NCI-H2196 treated with DMSO at 0.1 percent for 48 hours (cell line): ENCODE results near the gene MTERF4.

Source experiments
- DNase-seq: peaks from one replicate; lab custom pipeline; 2025; ENCODE audit not compliant: unreplicated experiment; lab: John Stamatoyannopoulos, UW

MTERF4 gene

DNA sequence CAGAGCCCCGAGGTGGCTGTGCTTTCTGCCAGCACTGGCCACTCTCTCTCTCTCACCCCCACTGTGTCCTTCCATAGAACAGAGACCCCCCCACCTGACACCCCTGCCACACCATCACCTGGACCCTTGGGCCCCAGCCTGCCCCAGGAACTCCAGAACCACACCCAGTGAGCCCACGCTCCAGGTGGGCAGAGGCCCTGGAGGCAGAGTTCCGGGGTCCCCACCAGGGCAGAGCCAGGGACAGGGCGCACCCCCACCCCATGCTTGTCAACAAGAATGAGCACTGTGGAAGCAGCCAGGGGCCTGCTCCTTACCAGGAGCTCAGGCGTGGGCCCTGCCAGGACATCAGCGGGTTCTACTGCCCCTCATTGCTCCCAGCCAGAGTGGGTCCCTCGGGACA, 32.6 kb upstream of the MTERF4 start:
- no peak for DNase-seq

DNA sequence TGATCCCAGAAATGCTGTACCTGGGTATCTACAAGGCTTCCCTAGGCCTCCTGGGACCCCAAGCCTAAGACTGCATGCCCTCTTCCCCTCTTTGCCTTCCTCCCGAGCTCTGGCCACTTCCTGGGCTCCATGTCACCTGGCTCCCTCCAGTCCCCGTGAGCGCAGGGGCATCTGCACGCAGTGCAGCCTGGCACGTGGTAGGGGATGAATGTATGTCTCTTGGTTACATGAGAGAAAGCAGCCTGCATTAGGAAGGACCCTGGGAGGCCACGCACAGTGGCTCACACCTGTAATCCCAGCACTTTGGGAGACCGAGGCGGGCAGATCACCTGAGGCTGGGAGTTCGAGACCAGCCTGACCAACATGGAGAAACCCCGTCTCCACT, 31.3 kb upstream of the MTERF4 start:
- no peak for DNase-seq

DNA sequence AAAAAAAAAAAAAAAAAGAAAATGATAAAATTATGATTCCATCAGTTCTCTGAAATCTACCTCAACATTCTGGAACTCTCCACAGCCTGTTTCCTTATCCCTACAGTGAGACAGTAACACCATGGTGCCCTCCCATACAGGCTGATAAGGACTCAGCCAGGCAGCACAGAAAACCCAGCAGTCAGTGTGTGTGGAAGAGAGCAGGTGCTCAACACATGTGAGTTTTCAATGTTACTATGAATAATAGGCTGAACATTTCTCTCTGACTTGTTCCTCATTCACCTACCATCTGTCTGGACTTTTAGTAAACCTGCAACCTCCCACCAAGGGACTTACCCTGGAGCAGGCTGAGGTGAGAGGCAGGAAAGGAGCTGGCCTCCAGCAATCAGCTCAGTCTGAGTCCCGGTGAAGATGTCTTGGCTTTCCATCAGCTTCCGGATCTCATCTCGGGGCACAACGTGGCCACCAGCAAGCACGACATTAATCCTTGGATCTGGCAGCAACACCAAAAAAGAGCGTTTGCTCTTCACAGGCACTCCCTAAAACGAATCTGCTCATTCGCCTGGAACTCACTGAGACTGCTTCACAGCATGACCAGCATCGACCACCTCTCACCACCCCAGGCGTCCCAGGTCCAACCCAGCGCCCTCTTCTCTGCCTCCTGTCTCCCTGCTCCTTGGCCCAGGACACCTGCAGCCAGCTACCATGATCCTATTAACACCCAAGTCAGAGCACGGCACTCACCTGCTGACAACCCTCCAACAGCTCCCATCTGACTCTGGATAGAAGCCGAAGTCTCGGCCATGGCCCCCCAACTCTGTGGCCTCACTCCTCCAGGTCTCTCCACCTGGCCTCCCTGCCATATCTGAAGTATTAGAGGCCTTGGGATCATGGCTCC, 30.7 kb upstream of the MTERF4 start:
- DNase-seq, result no peak

DNA sequence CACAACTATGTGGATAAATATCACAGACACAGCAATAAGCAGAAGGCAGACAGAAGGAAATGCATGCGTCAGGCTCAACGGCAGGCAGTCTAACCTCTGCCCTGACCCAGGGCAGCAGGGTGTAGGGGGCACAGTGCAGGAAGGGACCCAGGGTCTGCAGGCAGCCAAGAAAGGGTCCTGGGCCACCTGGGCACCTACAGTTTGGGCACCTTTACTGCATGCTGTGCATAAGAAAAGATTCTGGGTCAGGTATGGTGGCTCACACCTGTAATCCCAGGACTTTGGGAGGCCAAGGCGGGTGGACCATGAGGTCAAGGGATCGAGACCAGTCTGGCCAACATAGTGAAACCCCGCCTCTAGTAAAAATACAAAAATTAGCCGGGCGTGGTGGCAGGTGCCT, 29.4 kb upstream of the MTERF4 start:
- DNase-seq, result no peak

DNA sequence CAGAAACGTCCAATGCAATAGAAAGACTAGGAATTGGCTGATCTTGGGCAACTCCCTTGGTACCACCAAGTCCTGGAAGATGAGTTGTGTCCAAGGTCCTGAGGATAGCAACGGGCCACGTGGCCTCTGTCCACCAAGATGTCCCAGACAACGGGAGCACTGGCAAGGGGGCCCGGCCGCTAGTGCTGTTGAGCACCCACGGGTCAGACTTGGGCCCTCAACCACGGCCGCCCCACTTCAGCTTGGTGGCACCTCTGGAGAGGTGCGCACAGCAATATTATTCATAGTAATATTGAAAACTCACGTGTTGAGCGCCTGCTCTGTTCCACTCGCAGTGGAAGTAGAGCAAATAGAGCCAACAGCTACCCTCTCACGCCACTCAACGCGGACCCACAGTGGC, 28.2 kb upstream of the MTERF4 start:
- DNase-seq, result no peak

DNA sequence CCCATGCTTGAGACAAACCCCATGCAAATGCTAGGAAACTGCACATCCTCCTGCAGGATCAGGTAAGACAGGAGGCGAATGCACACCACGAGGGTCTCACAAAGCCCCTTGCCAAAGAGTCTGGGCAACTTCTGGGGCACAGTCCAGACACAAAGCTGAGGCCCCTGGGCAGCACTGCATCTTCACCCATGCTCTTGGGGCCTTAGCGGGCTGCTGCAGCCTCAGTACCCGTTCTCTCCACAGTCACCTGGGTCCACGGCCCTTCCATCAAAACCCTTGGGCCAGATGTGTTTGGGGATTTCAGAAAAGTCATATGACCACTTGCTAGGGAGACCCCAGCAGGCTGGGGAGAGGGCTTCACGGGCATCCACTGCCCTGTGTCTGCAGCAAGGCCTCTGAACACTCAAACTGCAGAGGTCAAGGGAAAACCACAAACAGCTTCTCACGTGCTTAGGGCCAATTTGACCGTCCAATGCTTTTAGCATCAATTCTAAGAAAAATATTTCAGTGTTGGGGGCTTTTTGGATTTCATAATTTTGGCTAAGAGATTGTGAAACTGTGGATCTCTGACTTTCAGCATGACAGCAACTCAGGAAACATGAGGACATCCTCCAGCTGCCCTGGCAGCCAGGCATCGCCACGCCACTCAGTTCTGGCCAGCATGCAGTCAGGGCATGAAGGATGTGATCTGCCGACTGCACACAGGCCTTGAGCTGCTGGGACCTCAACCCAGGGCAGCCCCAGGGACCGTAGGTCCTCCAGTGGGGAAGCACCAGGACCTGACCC, 27.2 kb upstream of the MTERF4 start:
- DNase-seq, result no peak

DNA sequence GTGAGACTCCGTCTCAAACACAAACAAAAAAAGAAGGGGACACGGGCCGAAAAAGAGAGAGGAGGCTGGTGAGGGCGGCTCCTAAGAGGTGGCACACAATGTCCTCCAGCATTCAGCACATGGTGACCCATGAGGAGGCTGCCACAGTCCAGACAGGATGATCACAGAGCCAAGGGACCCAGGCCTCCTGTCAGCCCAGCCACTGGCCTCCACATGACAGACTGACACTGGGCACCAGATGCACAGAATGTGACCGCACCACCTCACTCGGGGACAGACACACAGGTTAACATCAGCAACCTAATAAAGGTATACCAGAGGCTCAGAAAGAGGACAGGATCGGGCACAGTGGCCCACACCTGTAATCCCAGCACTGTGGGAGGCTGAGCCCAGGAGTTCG, 26.2 kb upstream of the MTERF4 start:
- no peak for DNase-seq

DNA sequence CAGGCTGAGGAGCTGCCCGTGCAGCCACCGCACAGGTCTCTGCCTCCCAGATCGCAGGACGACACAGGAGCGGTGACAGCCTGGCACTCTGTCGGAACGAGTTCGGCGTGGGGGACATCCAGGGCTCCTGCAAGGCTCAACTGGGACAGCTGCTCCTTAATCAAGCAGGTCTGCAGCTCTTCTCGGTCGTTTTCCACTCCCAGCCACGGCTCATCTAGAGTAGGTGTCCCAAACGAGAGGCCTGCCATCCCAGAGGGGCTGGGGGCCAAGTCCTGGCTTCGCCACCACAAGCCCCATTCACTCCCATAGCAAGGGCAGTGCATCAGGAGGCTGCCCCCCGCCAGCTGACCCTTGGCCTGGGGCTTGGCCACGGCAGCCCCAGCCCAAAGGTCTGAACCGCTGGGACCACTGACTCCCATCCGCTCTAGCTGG, 24.7 kb upstream of the MTERF4 start:
- DNase-seq, result no peak

DNA sequence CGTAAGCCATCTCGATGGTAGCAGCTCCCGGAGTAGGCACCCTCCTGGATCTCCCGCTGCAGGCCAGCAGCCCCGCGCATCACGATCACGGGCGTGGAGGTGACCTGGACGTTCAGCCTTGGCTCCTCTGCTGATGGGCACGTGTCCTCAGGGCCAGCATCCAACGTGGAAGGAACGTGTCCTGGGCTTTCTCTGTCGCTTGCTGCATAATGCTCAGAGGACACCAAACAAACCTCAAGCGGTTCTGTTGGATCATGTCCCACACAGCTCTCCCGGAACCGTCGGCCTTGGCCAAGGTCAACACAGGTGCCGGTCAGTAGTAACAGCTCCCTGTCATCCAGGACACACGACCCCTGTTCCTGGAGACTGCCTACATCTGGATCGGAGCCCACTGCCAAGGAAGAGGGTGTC, 24.1 kb upstream of the MTERF4 start:
- no peak for DNase-seq

DNA sequence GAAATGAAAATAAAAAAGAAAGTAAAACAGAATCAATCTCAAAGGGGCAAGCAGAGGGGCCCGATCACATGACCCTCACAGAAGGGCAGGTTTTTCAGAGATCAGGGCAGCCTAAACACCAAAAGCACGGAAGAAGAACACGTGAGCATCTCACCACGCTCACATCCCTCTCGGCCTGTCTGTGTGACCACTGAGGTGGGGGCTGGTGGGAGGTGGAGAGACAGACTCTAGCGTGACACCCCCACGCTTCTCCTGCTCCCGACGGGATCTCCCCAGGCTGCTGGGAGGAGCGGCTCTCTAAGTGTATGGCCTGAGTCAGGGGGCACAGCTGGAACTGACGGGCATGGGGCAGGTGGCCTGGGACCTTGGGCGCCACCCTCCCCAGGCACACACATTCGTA, 23.5 kb upstream of the MTERF4 start:
- DNase-seq, result no peak

DNA sequence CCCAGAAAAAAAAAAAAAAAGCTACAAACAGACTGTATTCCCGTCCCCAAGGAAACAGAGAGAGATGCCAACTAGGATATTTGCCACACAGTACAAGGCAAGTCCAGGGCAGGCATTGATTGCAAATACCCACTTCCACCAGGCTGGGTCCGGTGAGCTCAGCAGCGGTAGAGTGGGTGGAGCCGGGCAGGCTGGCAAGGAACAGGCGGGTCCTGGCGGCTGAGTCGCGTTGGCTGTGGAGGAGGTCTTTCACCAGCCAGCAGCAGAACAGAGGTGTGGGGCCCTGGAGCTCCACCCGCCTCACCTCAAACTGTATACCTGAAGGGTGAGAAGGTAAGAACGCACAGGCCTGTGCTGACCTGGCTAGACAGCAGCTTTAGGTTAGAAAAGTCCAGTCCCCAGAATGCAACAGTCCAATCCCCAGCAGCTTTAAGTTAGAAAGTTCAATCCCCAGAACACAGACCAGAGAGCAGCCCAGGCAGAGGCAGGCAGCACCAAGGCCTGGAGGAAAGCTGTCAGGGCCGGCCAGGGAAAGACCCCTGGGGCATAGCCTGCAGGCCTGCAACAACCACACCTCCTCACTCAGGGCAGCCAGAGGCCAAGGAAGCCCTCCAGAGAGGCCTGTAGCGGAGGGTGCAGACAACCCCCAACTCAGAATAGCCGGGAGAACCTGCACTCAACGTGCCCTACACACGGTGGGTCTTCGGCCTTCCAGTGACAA, 21.9 kb upstream of the MTERF4 start:
- no peak for DNase-seq

DNA sequence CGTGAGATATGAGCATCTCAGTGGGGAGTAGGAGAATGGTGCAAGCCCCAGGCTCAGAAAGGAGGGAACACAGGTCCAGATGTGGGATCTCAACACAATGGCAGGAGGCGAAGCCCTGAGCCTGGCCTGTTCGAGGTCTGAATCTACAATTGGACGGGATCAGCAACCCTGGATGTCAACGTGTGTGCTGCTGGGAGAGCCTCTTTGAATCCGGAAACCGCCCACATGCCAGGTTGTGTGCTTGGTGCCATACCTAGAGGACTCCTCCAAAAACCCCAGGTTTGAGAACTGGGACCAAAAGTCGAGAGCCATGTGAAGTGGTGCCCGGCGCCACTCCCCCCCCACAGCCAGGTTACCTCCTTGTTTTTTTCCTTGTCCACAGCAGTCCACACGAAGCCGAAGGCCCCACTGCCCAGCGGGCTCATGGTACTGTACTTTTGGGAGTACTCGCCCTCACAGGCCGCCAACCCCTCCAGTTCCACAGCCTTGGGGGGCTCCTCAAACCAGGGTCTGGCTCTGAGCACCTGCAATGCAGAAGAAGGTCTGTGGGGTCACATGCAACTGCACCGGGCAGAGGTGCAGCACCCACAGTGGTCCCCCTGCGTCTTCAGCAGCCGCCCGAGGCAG, 20.4 kb upstream of the MTERF4 start:
- DNase-seq, result no peak

DNA sequence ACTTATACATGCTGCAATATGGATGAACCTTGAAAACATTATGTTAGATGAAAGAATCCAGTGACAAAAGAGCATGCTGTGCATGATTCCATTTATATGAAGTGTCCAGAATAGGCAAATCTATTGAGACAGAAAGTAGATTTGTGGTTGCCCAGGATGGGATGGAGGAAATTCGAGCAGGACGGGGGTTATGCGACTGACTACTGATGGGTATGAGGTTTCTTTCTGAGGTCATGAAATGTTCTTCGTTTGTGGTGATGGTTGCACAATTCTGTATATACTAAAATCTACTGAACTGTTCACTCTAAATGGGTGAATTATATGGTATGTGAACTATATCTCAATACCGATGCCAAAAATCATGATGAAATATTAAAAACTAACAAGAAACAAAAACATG, 18.9 kb upstream of the MTERF4 start:
- DNase-seq, result no peak

DNA sequence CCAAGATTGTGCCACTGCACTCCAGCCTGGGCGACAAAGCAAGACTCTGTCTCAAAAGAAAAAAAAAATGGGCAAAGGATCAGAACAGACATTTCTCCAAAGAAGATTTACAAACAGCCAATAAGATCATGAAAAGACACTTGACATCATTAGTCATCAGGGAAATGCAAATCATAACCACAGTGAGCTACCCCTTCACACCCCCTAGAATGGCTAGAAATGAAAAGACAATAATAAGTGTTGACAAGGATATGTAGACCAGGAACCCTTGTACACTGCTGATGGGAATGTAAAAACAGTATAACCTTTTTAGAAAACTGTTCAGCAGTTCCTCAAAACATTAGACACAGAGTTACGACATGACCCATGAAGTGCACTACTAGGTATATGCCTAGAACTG, 18.4 kb upstream of the MTERF4 start:
- DNase-seq, result no peak

DNA sequence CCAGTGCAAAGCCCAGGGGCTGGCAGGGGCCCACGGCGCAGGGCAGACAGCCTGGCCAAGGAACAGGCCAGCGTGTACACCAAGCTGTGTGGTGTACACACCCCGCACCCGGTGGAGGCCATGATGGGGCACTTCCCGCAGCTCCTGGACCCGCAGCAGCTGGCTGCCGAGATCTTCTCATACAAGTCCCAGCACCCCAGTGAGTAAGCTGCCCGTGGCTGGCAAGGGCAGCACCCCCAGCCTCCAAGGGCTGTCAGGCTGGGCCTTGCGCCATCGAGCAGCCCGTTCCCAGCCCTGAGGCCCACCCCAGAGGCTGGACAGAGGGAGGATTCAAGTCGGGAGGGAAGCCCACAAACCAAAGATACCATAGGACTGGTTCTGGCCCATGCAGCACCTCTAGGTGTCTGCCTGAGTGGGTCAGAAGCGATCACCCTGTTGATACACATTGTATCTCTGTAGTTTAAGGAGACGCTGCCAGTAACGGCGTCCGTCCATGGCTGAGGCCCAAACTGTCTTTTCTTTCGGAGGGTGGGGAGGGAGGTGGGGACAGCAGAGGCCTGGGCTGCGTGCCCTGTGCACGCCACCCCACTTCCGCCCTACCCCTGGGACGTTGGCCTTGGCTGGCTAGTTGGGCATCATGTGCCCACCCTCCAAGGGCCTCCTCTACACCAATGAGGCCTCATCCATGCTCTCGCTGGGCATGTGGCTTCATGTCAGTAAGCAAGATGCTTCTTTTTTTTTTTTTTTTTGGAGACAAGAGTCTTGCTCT, 16.8 kb upstream of the MTERF4 start:
- no peak for DNase-seq

DNA sequence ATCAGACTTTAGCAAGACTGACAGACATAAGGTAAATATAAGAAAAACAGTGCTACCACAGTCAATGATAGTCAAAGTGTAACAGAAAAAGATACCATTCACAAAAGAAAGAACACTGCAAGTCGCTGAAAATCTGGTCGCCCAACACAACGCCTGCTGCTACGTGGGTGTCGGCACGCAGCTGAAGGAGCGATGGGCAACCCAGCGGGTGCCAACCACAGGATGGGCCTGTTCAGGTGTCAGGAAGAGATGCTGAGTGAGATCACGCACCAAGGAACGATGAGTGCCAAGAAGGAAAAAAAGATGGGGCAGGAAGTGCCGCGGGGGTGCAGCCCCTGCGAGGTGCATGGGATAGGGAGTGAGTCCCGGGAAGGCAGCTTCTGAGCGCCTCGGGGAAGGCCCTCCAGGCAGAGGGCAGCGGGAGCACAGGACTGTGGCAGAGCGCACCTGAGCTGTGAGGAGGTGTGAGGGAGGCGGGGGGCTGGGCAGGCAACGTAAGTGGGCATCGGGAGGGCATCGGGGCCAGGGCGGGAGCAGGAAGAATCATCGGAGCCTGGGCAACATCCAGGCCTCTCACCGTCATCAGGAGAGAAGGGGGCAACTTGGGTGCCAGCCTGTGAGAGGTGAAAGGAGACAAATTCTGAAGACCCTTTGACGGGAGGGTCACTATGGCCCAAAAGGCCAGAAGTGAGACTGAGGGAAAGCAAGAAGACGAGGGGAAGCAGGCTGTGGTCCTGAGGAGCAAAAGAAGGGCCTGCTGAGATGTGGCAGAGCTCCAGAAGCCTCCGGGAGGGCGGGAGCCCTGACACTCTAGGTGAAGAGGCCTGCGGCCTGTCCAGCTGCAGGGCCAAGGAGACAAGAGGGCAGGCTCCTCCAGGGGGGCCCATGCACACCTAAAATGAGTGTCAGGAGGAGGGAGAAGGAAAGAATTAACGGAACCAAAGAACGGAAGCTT, 14.8 kb upstream of the MTERF4 start:
- no peak for DNase-seq

DNA sequence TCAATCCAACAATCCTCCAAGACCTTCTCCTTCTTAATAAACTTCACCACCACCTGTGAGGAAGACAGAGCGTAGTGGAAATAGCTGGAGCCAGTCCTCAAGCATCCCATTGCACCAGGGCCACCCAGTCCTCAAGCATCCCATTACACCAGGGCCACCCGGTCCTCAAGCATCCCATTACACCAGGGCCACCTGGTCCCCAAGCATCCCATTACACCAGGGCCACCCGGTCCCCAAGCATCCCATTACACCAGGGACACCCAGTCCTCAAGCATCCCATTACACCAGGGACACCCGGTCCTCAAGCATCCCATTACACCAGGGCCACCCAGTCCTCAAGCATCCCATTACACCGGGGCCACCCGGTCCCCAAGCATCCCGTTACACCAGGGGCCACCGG, 13.3 kb upstream of the MTERF4 start:
- no peak for DNase-seq

DNA sequence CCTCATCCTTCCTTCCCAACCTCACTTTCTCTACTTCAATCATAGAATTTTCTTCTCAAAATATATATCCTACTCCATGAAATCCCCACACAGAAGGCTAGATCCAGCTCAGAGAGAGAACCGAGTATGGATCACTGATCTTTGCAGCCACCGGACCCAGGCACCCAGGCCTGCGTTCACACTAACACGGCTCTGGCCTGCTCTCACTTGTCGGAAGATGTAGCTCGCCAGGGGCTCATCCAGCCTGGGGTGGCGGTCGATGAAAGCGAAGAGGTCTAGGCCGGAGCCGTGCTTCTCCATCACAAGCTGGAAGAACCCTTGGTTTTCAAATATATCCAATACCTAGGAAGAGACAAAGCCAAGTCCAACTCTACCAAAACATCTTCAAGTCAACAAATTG, 12.7 kb upstream of the MTERF4 start:
- DNase-seq, result no peak

DNA sequence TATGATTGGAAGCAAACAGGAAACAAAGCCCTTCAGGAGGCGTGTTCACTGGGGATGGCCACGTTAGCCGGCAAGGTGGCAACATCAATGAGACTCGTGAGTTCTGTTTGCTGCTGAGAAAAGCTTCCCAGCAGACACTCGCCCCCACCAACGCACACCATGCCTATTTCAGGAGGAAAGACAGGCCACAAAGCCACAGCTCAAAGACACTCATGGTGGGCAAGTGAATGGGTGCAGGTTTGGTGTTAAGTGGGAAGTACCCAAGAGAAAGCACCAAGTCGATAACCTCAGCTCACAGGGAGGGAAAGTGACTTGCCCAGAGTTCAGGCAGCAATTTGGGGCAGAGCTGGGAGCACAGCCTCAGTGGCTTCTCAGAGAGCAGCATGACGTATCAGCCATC, 10.5 kb upstream of the MTERF4 start:
- no peak for DNase-seq
